Fibroblast of pulmonary artery (primary cell): ENCODE data around the gene SHROOM3.

ENCODE experiments used
- DNase-seq: peaks from one replicate; pipeline ENCODE4 v3.0.0-alpha.2; 2010; ENCODE audit warnings: low read depth
- H3K4me3 ChIP-seq: replicated peaks from 2 replicates; pipeline ENCODE4 v1.5.1; 2011; ENCODE audit warnings: low read depth, mild to moderate bottlenecking, control low read depth, low read length, moderate library complexity
- TF ChIP-seq, protein P1 (sequence below): IDR thresholded peaks from 2 replicates; pipeline ENCODE4 v1.5.1; 2011; ENCODE audit warnings: mild to moderate bottlenecking, control low read depth, low read length, inconsistent platforms; ENCODE audit errors: missing control alignments

The SHROOM3 gene

DNA sequence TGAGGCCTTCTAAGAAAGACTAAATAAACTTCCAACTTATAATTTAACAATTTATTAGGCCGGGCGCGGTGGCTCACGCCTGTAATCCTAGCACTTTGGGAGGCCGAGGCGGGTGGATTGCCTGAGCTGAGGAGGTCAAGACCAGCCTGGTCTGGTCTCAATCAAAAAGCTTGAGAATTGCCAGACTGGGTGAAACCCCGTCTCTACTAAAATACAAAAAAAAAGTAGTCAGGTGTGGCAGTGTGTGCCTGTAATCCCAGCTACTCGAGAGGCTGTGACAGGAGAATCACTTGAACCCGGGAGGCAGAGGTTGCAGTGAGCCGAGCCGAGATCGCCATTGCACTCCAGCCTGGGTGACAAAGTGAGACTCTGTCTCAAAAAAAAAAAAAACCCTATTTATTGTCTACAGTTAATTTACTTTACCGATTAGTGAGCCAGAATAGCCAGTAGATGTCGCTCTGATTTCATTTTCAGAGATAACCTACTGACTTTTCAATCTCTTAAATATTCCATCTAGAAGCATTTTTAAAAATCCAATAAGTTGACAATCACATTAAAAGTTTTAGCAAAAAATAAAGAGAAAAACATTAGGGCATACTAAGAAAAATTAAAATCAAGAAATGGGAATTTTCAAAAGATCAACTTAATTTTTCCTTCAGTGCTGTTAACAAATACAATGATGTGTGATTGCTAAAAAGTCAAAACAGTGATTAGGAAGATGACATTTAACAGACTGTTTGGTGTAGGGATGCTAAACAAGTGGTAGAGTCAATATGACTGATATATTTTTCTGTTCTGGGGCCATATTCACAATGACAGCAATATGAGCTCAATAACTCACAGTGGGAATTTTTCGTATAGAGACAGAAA, 4.3 kb upstream of the SHROOM3 start:
- H3K4me3 ChIP-seq = no peak overlapping the region
- peak; percentile 75 for DNase-seq
- TF ChIP-seq, protein P1, sequence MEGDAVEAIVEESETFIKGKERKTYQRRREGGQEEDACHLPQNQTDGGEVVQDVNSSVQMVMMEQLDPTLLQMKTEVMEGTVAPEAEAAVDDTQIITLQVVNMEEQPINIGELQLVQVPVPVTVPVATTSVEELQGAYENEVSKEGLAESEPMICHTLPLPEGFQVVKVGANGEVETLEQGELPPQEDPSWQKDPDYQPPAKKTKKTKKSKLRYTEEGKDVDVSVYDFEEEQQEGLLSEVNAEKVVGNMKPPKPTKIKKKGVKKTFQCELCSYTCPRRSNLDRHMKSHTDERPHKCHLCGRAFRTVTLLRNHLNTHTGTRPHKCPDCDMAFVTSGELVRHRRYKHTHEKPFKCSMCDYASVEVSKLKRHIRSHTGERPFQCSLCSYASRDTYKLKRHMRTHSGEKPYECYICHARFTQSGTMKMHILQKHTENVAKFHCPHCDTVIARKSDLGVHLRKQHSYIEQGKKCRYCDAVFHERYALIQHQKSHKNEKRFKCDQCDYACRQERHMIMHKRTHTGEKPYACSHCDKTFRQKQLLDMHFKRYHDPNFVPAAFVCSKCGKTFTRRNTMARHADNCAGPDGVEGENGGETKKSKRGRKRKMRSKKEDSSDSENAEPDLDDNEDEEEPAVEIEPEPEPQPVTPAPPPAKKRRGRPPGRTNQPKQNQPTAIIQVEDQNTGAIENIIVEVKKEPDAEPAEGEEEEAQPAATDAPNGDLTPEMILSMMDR = peak; percentile 66

DNA sequence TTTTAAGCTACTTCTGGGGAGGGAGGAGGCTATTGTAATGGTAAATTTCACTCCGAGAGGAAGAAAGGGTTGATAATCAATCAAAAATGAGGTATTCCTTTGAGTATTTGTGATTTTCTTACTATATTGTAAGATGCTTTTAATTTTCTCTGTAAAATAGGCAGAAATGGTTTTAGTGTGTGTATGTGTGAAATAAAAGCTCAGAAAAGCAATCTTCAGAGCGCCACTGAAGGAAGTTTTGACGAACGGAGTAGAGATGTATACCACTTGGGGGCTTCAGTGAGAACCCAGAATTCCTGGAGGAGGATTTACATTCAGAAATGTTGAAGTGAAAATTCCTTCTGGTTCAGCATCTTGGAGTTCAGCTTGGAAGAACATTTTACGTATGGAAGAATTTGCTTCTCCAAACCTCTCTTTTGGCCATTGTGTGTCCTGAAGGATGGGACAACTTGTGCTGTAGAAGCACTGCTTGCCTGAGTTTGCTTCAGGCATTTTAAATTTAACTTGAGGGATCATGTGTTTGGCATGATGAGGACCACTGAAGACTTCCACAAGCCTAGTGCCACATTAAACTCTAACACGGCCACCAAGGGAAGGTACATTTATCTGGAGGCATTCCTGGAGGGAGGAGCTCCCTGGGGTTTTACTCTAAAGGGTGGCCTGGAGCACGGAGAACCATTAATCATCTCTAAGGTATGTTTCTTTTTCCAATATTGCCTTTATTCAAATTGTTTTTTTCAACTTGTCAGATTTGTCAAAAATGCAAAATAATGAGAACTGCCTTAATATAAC, 695 bp downstream of the SHROOM3 start:
- TF ChIP-seq, protein P1 = no peak
- H3K4me3 ChIP-seq = peak overlapping the region; percentile 30
- DNase-seq = no peak

DNA sequence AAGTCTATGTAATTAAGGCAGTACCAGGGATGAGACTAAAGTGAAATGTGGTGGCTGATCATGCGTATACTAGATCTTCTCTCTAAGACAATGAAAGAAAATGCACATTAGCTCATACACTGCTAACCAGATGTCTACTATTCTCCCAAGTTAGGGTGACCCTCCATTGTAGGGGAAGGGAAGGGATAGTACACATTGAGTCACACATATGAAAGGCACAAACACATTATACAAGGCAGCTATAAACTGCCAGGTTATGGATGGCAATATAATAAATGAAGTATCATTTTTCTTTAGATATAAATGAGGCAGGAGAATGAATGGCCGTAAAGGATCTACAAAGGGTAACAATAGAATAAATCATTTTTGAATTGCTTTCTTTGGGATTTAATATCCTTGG, 4.5 kb downstream of the SHROOM3 start:
- no peak overlapping the region for H3K4me3 ChIP-seq
- no peak for DNase-seq
- TF ChIP-seq, protein P1 = no peak

DNA sequence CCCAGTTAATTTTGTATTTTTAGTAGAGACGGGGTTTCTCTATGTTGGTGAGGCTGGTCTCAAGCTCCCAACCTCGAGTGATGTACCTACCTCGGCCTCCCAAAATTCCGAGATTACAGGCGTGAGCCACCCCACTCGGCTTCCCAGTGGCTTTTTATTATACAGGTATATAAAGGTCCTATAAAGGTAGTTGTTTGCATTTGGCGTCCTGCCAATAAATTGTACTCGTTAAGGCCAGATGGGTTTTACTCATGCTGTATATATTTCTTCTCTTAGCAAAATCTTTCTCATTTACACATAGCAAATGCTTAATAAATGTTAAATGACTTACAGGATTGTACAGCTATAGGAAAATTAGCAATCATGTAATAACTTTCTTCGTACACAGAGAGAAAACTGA, 6.9 kb downstream of the SHROOM3 start:
- no peak for DNase-seq
- TF ChIP-seq, protein P1 = no peak
- no peak overlapping the region for H3K4me3 ChIP-seq

DNA sequence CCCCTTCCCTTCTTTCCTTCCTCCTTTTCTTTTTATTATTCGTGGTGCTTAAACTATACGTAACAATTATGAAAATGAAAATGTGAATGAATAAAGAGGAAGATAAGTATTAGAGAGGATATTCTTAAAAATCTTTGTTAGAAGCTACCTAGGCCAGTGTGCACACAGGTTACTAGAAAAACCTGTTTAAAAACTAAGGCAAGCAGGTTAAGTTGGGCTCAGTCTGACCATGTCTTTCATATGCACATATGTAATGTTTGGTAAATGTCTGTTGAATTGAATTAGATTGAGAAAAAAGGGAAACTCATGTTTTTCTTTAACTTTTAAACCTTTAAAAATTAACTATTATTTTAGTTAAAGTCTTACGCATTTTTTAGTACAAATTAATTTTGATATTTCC, 7.8 kb downstream of the SHROOM3 start:
- TF ChIP-seq, protein P1 = no peak
- no peak for DNase-seq
- no peak overlapping the region for H3K4me3 ChIP-seq

DNA sequence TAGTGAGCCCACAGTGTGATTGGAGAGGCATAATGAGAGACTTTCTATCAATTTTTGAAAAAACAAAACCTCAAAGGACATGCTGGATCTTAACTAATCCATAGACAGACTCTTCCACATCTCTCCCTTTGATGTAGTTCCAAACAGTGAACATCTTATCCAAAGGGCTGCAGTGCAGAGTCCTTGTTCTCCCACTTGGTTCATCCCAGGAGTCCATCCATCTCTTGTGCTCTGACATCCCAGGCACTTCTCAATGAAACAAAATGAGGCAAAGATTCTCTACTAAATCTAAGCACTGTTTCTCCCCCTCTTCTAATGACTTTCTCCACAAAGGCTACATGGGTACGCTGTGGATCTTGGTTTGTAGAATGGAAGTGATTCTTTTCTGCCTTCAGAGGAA, 8.3 kb downstream of the SHROOM3 start:
- no peak overlapping the region for H3K4me3 ChIP-seq
- TF ChIP-seq, protein P1 = no peak
- DNase-seq = no peak
